T47D (cell line): Measurements from ENCODE around the gene KBTBD13.

ENCODE experiments used
- DNase-seq, 2 experiments: peaks; one replicate each; pipeline versions ENCODE4 v3.0.0 to v3.0.0-alpha.2; 2011 to 2012; ENCODE audit warnings: low read depth in 1 of 2, low spot score in 1 of 2
- JUND ChIP-seq: IDR thresholded peaks from 2 replicates; pipeline ENCODE4 v1.6.1; 2012; ENCODE audit warnings: low read depth
- in situ Hi-C: cut with HindIII; loops from 2 replicates; pipeline ENCODE4 v1.10.0; 2016; ENCODE audit warnings: low sequenced_read_pairs, low pct_unique_long_range_greater_than_20kb

KBTBD13 gene

DNA sequence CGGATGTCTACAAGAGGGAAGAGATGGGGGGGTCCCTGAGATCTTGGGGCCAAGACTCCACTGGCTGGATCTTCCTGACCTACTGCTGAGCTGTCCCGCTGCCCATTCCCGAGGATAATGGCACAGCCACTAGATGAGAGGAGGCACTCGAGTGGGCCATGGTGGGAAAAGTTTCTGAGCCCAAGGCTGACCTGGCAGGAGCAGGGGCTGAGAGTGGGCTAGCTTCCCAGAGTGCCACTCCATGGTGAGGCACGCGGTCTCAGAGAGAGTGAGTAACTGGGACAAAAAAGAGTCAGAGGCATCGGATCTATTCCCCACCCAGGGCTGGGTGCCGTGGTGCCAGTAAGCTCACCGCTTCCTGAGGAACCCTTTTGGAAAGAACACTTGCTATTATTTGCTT lies 20.4 kb upstream of the KBTBD13 start:
- no peak for DNase-seq
- in situ Hi-C loops: no loop called here
- TF ChIP-seq JUND: no peak

DNA sequence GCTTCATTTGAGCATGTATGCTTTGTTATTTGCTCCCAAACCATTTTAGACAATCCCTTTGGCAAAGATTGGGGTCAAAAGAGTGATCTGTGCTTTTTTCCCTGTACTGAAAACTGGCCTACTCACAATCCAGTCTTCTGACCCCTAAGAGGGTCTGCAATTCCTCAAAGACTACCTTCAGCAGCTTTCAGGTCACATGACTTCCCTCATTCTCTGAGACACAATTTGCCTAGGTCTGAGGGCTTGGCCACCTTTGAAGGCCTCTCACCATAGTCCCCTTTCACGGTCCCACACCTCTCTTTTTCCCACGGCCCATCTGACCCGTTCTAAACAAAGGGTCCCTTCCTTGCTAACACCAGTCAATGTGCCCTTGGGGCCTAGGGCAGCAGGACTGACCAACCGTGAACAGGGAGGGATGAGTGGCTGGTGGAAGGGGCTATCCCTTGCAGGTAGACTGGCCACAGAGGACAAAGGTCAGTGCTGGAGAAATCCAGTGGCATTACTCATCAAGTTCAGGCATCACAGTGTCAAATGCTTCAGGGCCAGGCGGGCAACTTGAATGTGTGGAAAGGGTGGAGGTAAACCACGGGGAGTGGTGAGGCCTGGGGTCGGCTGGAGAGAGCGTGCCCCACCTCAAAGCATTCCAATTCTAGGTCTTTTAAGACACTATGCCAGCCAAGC lies 19.5 kb upstream of the KBTBD13 start:
- TF ChIP-seq JUND: no peak
- in situ Hi-C loops: no loop called here
- peak in 1 of 2 experiments; percentile 16 for DNase-seq

DNA sequence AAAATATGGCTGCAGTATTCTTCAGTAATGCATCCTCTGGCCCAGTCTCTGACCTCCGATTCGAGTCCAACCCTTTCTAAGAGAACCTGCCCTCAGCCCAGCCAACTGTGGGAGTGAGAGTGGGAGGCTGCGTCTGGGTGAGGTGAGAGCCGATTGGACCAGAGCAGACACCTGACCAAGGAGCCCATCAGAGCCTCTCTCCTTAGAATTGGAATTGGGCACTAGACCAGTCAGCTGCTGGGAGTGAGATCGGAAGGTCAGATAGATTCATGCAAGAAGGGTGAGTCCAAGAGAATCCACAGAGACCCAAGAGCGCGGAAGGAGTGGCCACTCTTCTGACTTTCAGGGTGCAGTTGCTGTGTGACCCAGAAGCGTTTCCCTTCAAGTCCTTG lies 19.0 kb upstream of the KBTBD13 start:
- DNase-seq: no peak
- in situ Hi-C loops: no loop called here
- TF ChIP-seq JUND: no peak

DNA sequence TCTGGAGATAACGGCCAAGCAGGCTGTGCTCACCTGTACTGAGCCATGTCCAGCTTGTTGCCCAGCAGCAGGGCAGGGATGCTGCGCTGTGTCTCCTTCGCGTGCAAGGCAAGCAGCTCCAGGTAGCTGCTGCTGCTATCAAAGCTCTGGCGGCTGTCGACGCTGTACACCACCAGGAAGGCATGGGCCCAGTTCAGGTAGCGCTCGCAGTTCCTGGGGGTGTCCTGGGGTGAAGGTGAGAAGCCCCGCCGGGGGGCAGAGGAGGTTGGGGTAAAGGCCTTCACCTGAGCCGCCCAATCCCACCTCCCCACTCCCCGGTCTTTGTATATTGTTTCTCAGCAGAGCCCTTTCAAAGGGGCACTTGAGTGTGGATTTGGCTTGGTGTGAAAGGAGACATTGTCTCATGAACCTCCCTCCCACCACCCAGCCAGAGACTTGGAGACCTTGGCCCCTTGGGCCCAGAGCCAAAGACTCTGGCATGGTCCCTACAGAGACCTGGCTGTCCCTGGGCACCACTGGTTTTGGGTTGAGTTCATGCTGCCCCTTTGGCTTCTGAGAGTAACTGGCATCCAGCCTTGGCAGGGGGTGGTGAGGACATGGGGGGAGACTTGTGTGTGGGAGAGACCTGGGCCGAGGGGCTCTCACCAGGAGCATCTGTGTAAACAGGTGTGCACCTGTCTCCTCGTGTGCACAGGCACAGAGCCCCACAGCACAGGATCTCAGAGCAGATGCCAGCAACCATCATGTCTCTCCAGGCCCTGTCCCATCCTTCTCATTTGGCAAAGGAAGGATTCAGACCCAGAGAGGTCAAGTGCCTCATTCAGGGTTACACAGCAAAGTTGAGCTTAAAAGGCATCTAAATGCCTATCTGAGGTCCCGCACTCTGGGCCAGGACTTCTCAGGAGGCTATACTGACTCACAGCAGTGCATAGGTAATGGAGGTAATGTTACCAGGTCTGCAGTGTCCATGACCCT lies 17.9 kb upstream of the KBTBD13 start:
- in situ Hi-C loops: no loop called here
- no peak for TF ChIP-seq JUND
- DNase-seq: no peak

DNA sequence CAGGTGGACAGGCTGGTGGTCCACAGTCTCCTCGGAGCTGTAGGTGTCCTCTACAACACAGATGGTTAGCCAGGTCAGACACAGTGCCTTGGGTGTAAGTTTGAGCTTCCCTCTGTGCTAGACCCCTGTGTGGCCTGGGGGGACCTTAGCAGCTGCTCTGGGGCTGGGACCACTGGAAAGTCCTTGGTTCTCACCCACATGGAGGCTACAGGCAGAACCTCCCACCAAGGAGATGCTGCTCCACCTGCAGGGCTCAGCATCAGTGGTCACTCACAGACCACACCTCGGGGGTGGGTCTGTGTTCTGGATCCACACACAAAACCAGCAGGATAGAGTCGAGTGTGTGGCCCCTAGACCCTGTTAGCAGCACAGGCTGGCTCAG lies 17.2 kb upstream of the KBTBD13 start:
- in situ Hi-C loops: no loop called here
- TF ChIP-seq JUND: no peak
- no peak for DNase-seq

DNA sequence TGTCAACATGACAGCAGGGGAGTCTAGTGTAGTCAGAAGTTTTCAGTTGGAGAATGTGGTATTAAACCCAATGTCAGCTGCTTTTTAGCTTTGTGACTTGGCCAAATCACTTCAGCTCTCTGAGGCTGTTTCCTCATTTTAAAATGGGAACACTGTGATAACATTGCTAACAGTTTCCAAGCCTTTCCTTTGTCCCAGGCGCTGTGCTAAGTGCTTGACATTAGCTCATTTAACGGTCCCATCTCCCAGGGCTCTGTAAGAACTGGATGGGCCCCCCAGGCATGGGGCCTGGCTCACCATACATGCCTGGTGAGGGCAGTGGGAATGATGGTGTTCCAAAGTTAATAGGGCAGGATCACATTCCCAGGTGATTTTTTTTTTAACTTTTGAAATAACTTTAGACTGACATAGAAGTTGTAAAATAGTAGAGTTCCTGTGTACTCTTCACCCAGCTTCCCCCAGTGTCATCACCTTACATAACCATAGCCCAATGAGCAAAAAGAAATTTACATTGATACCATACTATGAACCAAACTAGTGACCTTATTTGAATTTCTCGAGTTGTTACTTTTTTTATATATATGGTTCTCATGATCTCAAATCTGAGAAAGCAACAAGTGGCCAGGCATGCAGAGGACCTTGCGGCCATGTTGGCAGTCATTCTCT lies 16.5 kb upstream of the KBTBD13 start:
- in situ Hi-C loops: no loop called here

DNA sequence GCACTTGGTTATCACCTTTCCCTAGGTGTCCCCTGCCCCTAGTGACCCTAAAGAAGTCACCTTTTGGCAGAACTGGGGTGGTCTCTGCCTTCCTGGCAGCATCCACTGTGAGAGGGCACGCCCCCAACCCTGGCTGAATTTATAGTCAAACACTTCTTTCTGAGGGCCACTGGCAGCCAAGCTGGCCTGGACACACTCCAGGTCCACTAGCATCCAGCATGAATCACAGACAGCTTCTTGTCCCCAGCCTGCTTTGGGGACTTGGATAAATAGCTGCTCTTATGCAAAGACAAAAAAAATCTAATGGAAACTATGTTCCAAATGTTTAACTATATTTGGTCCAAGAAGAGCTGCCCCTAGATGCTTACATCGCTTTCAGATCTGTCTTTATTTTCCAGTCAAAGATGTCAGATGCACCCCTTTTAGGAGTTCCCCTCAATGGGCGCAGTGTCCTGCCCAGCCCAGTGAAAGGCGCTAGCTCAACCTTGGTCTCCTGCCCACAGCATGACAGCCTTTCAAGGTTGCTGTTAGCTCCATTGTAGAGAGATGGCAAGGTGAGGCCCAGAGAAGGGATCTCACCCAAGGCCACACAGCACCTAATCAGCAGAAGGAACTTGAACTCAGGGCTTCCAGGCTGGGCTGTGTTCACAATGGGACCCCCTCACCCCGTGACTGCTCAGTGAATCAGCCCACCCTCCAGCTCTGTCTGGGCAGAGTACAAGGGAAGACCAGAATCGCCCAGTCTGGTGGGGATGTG lies 15.7 kb upstream of the KBTBD13 start:
- in situ Hi-C loops: no loop called here
- TF ChIP-seq JUND: no peak
- DNase-seq: no peak

More for the DNA sequence above, 16.5 kb upstream of the KBTBD13 start:
- TF ChIP-seq JUND: no peak
- no peak for DNase-seq

DNA sequence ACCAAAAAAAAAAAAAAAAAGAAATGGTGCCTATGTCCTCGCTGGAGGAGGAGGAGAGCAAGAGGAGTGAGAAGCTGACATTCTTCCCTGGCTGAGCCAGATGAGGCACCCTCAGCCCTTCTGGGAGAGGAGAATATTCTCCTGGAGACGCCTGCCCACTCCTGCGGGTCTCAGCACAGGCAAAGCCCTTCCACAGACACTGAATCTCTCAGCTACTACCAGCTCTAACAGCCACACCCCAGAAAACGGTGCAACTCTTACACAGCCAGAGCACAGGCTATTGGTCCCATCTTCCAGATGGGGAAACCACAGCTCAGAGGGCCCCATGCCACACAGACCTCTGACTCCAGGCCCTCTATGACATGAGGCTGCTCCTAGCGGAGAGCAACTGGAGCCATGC lies 14.5 kb upstream of the KBTBD13 start:
- TF ChIP-seq JUND: no peak
- in situ Hi-C loops: no loop called here
- DNase-seq: no peak

DNA sequence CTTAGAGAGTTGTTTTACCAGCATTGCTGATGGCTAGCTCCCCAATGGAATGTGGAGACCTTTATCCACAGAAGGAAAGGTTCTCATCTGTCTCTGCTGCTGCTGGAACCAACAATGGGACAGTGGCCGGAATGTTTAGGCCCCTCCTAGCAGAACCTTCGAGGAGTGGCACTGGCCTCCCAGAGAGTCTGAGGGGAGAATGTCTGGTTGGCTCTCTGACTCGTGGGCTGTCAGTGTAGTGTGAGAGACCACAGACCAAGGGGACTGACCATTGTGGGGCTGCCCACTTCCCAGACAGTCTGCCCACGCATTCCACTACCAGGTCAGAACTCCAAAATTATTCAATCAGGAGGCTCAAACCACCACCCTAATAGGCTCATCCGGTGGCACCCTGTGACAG lies 13.8 kb upstream of the KBTBD13 start:
- in situ Hi-C loops: no loop called here
- no peak for DNase-seq
- TF ChIP-seq JUND: no peak

DNA sequence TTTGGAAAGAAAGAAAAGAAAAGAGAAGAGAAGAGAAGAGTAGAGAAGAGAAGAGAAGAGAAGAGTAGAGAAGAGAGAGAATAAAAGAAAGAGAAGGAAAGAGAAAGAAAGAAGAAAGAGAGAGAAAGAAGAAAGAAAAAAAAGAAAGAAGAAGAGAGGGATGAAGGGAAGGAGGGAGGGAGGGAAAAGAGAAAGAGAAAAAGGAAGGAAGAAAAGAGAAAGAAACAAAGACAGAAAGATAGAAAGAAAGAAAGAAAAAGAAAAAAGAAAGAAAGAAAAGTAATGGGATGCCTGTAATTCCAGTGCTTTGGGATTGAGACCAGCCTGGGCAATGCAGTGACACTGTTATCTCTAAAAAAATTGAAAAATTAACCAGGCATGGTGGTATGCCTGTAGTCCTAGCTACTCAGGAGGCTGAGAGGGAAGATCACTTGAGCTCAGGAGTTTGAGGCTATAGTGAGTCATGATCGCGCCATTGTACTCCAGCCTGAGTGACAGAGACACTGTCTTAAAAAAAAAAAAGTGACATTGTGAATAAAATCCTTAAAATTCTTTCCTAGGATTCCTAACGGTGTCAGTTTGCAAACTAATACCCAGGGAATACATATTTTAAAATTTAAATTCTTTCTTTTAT lies 10.4 kb upstream of the KBTBD13 start:
- no peak for DNase-seq

DNA sequence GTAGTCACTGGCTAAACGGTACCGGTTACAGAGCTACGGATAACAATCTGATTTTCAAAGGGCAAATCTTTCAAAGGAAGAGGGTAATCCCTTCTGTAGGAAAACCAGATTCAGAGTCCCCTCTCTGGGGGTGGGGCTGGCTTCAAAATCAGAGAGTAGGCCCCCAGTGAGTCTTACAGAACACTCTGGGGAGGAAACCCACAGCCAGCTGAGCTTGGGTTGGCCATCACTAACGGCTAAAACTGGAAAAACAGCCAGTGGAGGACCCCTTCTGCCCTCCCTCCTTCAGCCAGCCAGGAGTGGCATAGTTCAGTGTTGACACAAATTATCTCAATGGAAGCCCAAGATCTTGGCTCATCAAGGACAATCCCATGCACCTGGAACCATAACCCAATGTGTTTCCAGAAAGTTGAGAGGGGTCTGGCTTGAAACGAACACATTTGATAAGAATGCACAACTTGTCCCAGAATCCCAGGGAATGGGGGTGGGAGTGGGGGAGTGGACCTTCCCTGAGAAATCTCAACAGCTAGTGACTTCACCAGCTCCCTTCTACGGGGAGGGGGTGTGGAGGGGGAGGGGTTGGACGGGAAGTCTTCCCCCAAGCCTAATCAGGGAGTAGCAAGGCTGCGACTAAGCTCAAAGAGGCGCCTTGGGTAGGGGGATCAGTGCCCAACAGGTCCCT lies 9.8 kb upstream of the KBTBD13 start:
- no peak for TF ChIP-seq JUND
- in situ Hi-C loops: no loop called here
- no peak for DNase-seq

More for the DNA sequence above, 10.4 kb upstream of the KBTBD13 start:
- TF ChIP-seq JUND: no peak
- in situ Hi-C loops: no loop called here
